ENCODE data around the gene SLIT3.

SLIT3 gene

DNA sequence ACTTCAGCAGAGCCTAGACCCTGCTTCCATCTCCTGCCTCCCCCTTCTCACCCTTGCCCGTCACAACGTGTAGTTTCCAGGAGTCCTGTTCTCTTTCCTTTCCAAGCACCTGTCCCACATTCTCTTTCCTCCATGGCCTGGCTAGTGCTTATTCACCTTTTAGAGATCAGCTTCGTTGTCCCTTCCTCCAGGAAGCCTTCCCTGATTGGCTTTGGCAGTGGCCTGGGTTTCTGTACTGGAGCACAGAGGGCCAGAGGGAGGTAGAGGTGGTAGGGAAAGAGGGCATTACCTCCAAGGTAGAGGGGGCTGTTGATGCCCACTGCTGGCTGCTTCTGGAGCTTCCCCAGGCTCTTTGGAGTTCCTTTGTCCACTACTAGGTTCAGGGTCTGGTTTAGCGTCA lies 628.1 kb downstream of the SLIT3 start:
- DNase-seq (ENCODE audit: low read depth) = no peak
- TF ChIP-seq, protein P1, sequence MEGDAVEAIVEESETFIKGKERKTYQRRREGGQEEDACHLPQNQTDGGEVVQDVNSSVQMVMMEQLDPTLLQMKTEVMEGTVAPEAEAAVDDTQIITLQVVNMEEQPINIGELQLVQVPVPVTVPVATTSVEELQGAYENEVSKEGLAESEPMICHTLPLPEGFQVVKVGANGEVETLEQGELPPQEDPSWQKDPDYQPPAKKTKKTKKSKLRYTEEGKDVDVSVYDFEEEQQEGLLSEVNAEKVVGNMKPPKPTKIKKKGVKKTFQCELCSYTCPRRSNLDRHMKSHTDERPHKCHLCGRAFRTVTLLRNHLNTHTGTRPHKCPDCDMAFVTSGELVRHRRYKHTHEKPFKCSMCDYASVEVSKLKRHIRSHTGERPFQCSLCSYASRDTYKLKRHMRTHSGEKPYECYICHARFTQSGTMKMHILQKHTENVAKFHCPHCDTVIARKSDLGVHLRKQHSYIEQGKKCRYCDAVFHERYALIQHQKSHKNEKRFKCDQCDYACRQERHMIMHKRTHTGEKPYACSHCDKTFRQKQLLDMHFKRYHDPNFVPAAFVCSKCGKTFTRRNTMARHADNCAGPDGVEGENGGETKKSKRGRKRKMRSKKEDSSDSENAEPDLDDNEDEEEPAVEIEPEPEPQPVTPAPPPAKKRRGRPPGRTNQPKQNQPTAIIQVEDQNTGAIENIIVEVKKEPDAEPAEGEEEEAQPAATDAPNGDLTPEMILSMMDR (IDR thresholded peaks at IDR 0.05; ENCODE audit: insufficient read depth, low read depth, low read length, missing control alignments) = no peak
- no peak overlapping the region for H3K4me3 ChIP-seq (ENCODE audit: low read depth, low read length)

DNA sequence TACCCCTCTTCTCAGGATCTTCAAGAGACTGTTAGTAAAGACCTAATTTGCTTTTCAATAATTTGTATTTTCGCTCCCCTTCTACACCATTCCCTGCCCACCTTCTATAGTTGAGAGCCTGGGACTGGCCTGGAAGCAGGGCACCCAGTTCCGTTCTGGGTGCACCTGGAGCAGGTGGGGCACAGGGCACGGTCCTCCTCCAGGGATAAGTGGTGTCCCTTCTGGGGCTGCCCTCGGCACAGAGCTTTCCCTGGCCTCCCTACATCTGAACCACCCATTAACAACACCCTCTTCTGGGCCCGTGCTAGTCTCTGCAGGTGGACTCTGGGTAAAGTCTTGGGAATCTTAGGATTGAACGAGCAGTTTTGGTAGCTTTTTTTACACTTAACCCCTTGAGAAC lies 628.9 kb downstream of the SLIT3 start:
- TF ChIP-seq, protein P1 (IDR thresholded peaks at IDR 0.05; ENCODE audit: insufficient read depth, low read depth, low read length, missing control alignments) = no peak
- H3K4me3 ChIP-seq (ENCODE audit: low read depth, low read length) = no peak overlapping the region
- DNase-seq (ENCODE audit: low read depth) = no peak

DNA sequence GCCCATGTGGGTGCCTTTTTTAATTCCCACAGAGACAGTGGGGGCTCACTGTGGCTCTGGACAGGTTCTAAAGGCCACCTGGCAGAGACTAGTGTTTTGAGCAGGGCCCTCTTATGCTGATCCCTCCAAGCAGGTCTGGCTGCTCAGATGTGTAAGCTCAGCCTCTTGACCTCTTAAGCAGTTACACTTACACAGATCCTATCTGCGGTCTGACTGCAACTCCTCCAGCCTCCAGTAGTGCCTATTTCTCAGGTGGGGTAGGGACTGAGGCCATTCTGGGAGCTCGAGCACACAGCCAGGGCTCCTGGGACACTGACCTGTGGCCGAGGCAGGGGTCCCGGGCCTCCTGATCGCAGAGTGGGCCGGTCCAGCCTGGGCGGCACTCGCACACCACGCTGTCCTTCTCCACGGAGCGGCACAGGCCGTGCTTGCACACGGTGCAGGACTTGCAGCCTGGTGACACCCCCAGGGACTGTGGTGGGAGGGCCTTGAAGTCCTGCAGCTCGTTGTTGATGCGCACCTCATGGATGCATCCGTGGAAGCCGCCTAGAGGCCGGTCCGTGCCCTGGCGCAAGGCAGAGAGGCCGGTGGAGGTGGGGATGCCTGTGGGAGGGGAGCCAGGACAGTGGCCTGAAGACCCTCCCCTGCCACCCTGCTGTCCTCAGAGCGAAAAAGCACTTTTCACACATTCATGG lies 629.9 kb downstream of the SLIT3 start:
- TF ChIP-seq, protein P1 (IDR thresholded peaks at IDR 0.05; ENCODE audit: insufficient read depth, low read depth, low read length, missing control alignments) = no peak
- no peak for DNase-seq (ENCODE audit: low read depth)
- H3K4me3 ChIP-seq (ENCODE audit: low read depth, low read length) = no peak overlapping the region

DNA sequence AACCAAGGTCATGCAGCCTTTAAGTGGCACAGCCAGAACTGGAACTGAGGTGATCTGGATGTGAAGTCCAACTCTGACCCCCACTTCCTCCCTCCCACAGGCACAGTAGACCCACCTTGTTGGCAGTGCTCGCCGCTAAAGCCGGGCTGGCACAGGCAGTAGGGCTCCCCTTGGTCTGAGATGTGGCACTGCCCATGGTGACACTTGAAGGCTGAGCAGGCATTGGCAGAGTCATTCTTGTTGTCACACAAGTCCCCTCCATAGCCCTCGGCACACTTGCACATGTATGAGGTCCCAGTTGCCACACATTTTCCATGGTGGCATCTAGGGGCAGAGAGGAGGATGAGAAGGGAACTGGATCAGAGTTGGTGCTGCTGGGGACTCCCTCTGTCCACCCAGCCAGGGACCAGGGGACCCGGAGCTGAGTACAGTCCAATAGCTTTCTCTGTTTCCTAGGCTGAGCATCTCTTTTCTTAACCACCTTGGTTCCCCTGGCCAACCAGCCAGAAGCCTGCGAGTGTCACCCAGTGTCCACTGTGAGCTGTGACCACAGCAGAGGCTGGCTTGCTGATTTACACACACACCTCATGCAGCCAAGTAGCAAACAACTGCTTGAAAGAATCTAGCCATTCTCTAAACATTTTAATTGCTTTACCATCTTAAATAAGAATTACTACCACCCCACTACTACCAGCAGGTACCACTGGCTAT lies 631.1 kb downstream of the SLIT3 start:
- TF ChIP-seq, protein P1 (IDR thresholded peaks at IDR 0.05; ENCODE audit: insufficient read depth, low read depth, low read length, missing control alignments) = no peak
- no peak overlapping the region for H3K4me3 ChIP-seq (ENCODE audit: low read depth, low read length)
- no peak for DNase-seq (ENCODE audit: low read depth)

DNA sequence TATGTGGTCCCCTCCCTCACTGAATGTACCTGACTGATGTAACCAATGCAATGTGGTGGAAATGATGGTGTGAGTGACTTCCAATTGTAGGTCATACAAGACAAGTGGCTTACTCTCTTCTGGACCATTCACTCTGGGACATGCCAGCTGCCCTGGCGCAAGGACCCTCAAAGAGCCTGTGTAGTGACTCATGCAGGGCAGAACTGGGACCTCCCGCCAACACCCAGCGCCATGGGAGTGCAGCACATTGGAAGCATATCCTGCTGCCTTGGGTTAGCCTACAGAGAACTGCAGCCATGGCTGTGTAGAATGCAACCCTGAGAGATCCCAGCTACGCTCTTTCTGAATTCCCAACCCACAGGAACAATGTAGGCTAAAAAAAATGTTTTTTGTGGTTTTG lies 631.8 kb downstream of the SLIT3 start:
- TF ChIP-seq, protein P1 (IDR thresholded peaks at IDR 0.05; ENCODE audit: insufficient read depth, low read depth, low read length, missing control alignments) = no peak
- no peak overlapping the region for H3K4me3 ChIP-seq (ENCODE audit: low read depth, low read length)

DNA sequence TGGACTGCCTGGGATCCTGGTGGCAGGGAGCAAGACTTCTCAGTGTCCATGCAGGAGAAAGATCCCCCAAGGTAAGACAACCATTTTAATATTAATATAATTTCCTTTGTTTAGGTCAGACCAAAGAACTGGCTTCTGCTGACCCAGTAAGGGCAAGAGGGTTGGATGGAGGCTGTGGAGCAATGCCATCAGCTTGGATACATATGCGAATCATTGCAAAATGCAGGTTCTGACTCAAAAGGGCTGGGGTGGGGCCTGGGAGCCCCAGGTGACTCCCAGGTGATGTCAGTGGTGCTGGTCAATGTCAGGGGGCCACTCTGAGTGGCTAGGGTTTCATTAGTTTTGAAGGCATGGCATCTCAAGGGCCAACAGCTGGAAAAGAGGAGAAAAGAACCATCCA lies 632.9 kb downstream of the SLIT3 start:
- no peak for DNase-seq (ENCODE audit: low read depth)
- no peak overlapping the region for H3K4me3 ChIP-seq (ENCODE audit: low read depth, low read length)
- TF ChIP-seq, protein P1 (IDR thresholded peaks at IDR 0.05; ENCODE audit: insufficient read depth, low read depth, low read length, missing control alignments) = no peak

More for the DNA sequence above, 631.8 kb downstream of the SLIT3 start:
- DNase-seq (ENCODE audit: low read depth) = no peak

Data from GM12865 (cell line).